Measurements from ENCODE around the gene TMEM140. TPM values are rescaled to one million over a fixed set of nuclear protein-coding genes. Genes with fewer than 3 reads are reported as not detected.

TMEM140 gene
- total RNA-seq, 4 donors from 2014 or later = 116 to 179 (median 145) TPM

GRCh38 chr7:135189961-135190360 lies 42.1 kb downstream of the TMEM140 start:
- peaks cover 0 to 5% of the 10 kb centered on the region in 2 donors for H3K4me1 ChIP-seq
- no peak for DNase-seq
- H3K27me3 ChIP-seq = no peaks in the 10 kb centered on the region
- H3K4me3 ChIP-seq = no peak overlapping the region
- in situ Hi-C loops (cut with MboI; ENCODE audit: low sequenced_read_pairs in 4 of 4) = loop anchor here in 2 of 4 donors (25.0 kb wide), 2 partner anchors 203 to 528 kb away; partner anchors contain the start of gene AGBL3 (in 1 of the 2)
- TF ChIP-seq POLR2A (IDR thresholded peaks at IDR 0.05) (no peak), CTCF (IDR thresholded peaks at IDR 0.05 in 4 of 5, conservative IDR thresholded peaks at IDR 0.05 in 1 of 5) (no peak)
- no peaks in the 10 kb centered on the region for H3K9me3 ChIP-seq
- ATAC-seq = no peak
- H3K27ac ChIP-seq = no peak overlapping the region
- H3K36me3 ChIP-seq = peaks cover 0 to 82% of the 10 kb centered on the region in 2 donors
- intact Hi-C loops (cut with DNase I; ENCODE audit: low total_unique reads) = no loop called here

GRCh38 chr7:135190703-135191102 lies 42.8 kb downstream of the TMEM140 start:
- DNase-seq (no peak), ATAC-seq (no peak)
- peaks cover 0 to 77% of the 10 kb centered on the region in 2 donors for H3K36me3 ChIP-seq
- no peaks in the 10 kb centered on the region for H3K9me3 ChIP-seq
- no peak for TF ChIP-seq CTCF (IDR thresholded peaks at IDR 0.05 in 4 of 5, conservative IDR thresholded peaks at IDR 0.05 in 1 of 5)
- TF ChIP-seq POLR2A (IDR thresholded peaks at IDR 0.05) = no peak
- in situ Hi-C loops (cut with MboI; ENCODE audit: low sequenced_read_pairs in 4 of 4) = loop anchor here in 2 of 4 donors (25.0 kb wide), 2 partner anchors 203 to 528 kb away; partner anchors contain the start of gene AGBL3 (in 1 of the 2)
- H3K4me3 ChIP-seq = no peak overlapping the region
- H3K27me3 ChIP-seq = no peaks in the 10 kb centered on the region
- intact Hi-C loops (cut with DNase I; ENCODE audit: low total_unique reads) = no loop called here
- peaks cover 0 to 5% of the 10 kb centered on the region in 2 donors for H3K4me1 ChIP-seq
- no peak overlapping the region for H3K27ac ChIP-seq

- H3K4me1 ChIP-seq = peaks cover 0 to 5% of the 10 kb centered on the region in 2 donors
- intact Hi-C loops (cut with DNase I; ENCODE audit: low total_unique reads) = no loop called here
- no peak for TF ChIP-seq POLR2A (IDR thresholded peaks at IDR 0.05)
- no peaks in the 10 kb centered on the region for H3K9me3 ChIP-seq
- ATAC-seq (no peak), DNase-seq (no peak)
- no peak overlapping the region for H3K4me3 ChIP-seq
- in situ Hi-C loops (cut with MboI; ENCODE audit: low sequenced_read_pairs in 4 of 4) = loop anchor here in 2 of 4 donors (25.0 kb wide), 2 partner anchors 206 to 531 kb away; partner anchors contain the start of gene AGBL3 (in 1 of the 2)
- H3K27me3 ChIP-seq = no peaks in the 10 kb centered on the region
- H3K36me3 ChIP-seq = peaks cover 0 to 78% of the 10 kb centered on the region in 2 donors
- H3K27ac ChIP-seq = no peak overlapping the region
Measured at GRCh38 chr7:135192914-135193536, 45.2 kb downstream of the TMEM140 start.

- Histone ChIP-seq H3K9me3 (no peaks in the 10 kb centered on the region), H3K4me3 (no peak overlapping the region), H3K27ac (no peak overlapping the region), H3K36me3 (peaks cover 0 to 78% of the 10 kb centered on the region in 2 donors), H3K4me1 (peaks cover 0 to 5% of the 10 kb centered on the region in 2 donors), H3K27me3 (no peaks in the 10 kb centered on the region)
- in situ Hi-C loops (cut with MboI; ENCODE audit: low sequenced_read_pairs in 4 of 4) (loop anchor here in 2 of 4 donors (25.0 kb wide), 2 partner anchors 206 to 531 kb away; partner anchors contain the start of gene AGBL3 (in 1 of the 2)), intact Hi-C loops (cut with DNase I; ENCODE audit: low total_unique reads) (no loop called here)
- no peak for ATAC-seq
- no peak for DNase-seq
- TF ChIP-seq CTCF (IDR thresholded peaks at IDR 0.05 in 4 of 5, conservative IDR thresholded peaks at IDR 0.05 in 1 of 5) = no peak
- no peak for TF ChIP-seq POLR2A (IDR thresholded peaks at IDR 0.05)
Measured at GRCh38 chr7:135193615-135194081, 45.8 kb downstream of the TMEM140 start.

GRCh38 chr7:135194494-135195095 lies 46.7 kb downstream of the TMEM140 start:
- intact Hi-C loops (cut with DNase I; ENCODE audit: low total_unique reads) (no loop called here), in situ Hi-C loops (cut with MboI; ENCODE audit: low sequenced_read_pairs in 4 of 4) (loop anchor here in 2 of 4 donors (25.0 kb wide), 2 partner anchors 207 to 532 kb away; partner anchors contain the start of gene AGBL3 (in 1 of the 2))
- Histone ChIP-seq H3K9me3 (no peaks in the 10 kb centered on the region), H3K27ac (no peak overlapping the region), H3K4me3 (no peak overlapping the region), H3K36me3 (peaks cover 0 to 76% of the 10 kb centered on the region in 2 donors), H3K4me1 (peaks cover 0 to 2% of the 10 kb centered on the region in 2 donors), H3K27me3 (no peaks in the 10 kb centered on the region)
- DNase-seq (no peak), ATAC-seq (no peak)
- TF ChIP-seq POLR2A (IDR thresholded peaks at IDR 0.05) = no peak
- no peak for TF ChIP-seq CTCF (IDR thresholded peaks at IDR 0.05 in 4 of 5, conservative IDR thresholded peaks at IDR 0.05 in 1 of 5)

Measured in gastrocnemius medialis (tissue), 4 donors.